Measurements from ENCODE around the gene C17orf113. TPM values are rescaled to one million over a fixed set of nuclear protein-coding genes. Genes with fewer than 3 reads are reported as not detected.

Gene C17orf113
- total RNA-seq, 1 experiment from 2014 or later = 0.74 TPM

DNA sequence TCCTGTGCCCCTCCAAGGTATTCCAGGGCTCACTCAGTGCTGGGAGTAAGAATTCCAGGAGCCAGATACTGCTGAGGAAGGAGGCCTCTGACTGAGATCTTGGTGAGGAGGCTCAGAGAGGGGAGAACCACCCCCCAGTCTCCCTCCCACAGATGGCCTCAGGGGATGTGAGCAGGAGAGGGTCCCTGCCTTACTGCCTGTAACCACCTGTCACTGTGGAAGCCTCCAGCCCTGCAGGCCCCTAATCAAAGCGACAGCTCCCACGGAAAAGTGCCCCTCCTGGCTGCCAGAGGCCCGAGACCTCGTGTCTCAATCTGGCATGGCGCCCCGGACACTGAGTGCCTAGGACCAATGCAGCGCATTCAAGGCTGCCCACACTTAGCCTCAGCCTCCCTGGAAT is 7.7 kb upstream of the C17orf113 start:
- peaks cover 6% of the 10 kb centered on the region; the same call in 1 of the 2 replicates for H3K4me1 ChIP-seq (ENCODE audit: control insufficient read depth, insufficient read depth, low read length)
- intact Hi-C loops (cut with micrococcal nuclease; ENCODE audit: unreplicated experiment) = no loop called here

DNA sequence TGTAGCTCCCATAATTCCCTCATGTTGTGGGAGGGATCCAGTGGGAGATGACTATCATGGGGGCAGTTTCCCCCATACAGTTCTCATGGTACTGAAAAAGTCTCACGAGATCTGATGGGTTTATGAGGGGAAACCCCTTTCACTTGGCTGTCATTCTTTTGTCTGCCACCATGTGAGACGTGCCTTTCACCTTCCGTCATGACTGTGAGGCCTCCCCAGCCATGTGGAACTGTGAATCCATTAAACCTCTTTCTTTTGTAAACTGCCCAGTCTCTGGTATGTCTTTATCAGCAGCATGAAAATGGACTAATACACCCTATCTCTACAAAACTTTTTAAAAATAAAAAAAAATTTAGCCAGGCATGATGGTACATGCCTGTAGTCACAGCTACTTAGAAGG is 6.2 kb upstream of the C17orf113 start:
- ChIA-PET CTCF (no interaction called here), POLR2A (no interaction called here)
- Histone ChIP-seq H3K27me3 (ENCODE audit: control insufficient read depth, insufficient read depth, low read length) (no peaks in the 10 kb centered on the region), H3K27ac (ENCODE audit: low read length) (no peak overlapping the region), H3K9me3 (ENCODE audit: control insufficient read depth, insufficient read depth, low read depth, low read length) (no peaks in the 10 kb centered on the region), H3K36me3 (ENCODE audit: control insufficient read depth, insufficient read depth, low read length) (no peaks in the 10 kb centered on the region), H3K4me3 (ENCODE audit: low read depth in 2 of 2, low read length in 2 of 2) (no peak overlapping the region), H3K4me1 (ENCODE audit: control insufficient read depth, insufficient read depth, low read length) (no peaks in the 10 kb centered on the region)
- in situ Hi-C loops (cut with HindIII; ENCODE audit: low pct_unique_long_range_greater_than_20kb, low sequenced_read_pairs) (no loop called here), intact Hi-C loops (cut with micrococcal nuclease; ENCODE audit: unreplicated experiment) (no loop called here)
- ATAC-seq = no peak
- TF ChIP-seq SIN3A (IDR thresholded peaks at IDR 0.05; ENCODE audit: borderline replicate concordance, insufficient read depth, low read depth, low read length) (no peak), TCF7L2 (IDR thresholded peaks at IDR 0.05; ENCODE audit: low read depth, low read length) (no peak), POLR2AphosphoS5 (IDR thresholded peaks at IDR 0.05; ENCODE audit: low read depth, low read length) (no peak)
- TF ChIP-seq, protein P1, sequence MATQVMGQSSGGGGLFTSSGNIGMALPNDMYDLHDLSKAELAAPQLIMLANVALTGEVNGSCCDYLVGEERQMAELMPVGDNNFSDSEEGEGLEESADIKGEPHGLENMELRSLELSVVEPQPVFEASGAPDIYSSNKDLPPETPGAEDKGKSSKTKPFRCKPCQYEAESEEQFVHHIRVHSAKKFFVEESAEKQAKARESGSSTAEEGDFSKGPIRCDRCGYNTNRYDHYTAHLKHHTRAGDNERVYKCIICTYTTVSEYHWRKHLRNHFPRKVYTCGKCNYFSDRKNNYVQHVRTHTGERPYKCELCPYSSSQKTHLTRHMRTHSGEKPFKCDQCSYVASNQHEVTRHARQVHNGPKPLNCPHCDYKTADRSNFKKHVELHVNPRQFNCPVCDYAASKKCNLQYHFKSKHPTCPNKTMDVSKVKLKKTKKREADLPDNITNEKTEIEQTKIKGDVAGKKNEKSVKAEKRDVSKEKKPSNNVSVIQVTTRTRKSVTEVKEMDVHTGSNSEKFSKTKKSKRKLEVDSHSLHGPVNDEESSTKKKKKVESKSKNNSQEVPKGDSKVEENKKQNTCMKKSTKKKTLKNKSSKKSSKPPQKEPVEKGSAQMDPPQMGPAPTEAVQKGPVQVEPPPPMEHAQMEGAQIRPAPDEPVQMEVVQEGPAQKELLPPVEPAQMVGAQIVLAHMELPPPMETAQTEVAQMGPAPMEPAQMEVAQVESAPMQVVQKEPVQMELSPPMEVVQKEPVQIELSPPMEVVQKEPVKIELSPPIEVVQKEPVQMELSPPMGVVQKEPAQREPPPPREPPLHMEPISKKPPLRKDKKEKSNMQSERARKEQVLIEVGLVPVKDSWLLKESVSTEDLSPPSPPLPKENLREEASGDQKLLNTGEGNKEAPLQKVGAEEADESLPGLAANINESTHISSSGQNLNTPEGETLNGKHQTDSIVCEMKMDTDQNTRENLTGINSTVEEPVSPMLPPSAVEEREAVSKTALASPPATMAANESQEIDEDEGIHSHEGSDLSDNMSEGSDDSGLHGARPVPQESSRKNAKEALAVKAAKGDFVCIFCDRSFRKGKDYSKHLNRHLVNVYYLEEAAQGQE (IDR thresholded peaks at IDR 0.05; ENCODE audit: insufficient read depth in 1 of 2, low read depth in 2 of 2, low read length in 1 of 2) = no peak
- TF ChIP-seq, protein P2, sequence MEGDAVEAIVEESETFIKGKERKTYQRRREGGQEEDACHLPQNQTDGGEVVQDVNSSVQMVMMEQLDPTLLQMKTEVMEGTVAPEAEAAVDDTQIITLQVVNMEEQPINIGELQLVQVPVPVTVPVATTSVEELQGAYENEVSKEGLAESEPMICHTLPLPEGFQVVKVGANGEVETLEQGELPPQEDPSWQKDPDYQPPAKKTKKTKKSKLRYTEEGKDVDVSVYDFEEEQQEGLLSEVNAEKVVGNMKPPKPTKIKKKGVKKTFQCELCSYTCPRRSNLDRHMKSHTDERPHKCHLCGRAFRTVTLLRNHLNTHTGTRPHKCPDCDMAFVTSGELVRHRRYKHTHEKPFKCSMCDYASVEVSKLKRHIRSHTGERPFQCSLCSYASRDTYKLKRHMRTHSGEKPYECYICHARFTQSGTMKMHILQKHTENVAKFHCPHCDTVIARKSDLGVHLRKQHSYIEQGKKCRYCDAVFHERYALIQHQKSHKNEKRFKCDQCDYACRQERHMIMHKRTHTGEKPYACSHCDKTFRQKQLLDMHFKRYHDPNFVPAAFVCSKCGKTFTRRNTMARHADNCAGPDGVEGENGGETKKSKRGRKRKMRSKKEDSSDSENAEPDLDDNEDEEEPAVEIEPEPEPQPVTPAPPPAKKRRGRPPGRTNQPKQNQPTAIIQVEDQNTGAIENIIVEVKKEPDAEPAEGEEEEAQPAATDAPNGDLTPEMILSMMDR (IDR thresholded peaks at IDR 0.05) = no peak
- BruUV-seq (replicated peaks) = no TSS peak
- no peak for DNase-seq (ENCODE audit: low read depth, low spot score)

More for the DNA sequence above, 7.7 kb upstream of the C17orf113 start:
- H3K36me3 ChIP-seq (ENCODE audit: control insufficient read depth, insufficient read depth, low read length) = no peaks in the 10 kb centered on the region
- in situ Hi-C loops (cut with HindIII; ENCODE audit: low pct_unique_long_range_greater_than_20kb, low sequenced_read_pairs) = no loop called here
- CTCF ChIA-PET = no interaction called here
- H3K27ac ChIP-seq (ENCODE audit: low read length) = no peak overlapping the region
- BruUV-seq (replicated peaks) = no TSS peak
- no peak overlapping the region for H3K4me3 ChIP-seq (ENCODE audit: low read depth in 2 of 2, low read length in 2 of 2)
- H3K27me3 ChIP-seq (ENCODE audit: control insufficient read depth, insufficient read depth, low read length) = no peaks in the 10 kb centered on the region
- H3K9me3 ChIP-seq (ENCODE audit: control insufficient read depth, insufficient read depth, low read depth, low read length) = no peaks in the 10 kb centered on the region
- POLR2A ChIA-PET = no interaction called here
- DNase-seq (ENCODE audit: low read depth, low spot score) = no peak
- no peak for ATAC-seq
- TF ChIP-seq SIN3A (IDR thresholded peaks at IDR 0.05; ENCODE audit: borderline replicate concordance, insufficient read depth, low read depth, low read length) (no peak), POLR2AphosphoS5 (IDR thresholded peaks at IDR 0.05; ENCODE audit: low read depth, low read length) (no peak), TCF7L2 (IDR thresholded peaks at IDR 0.05; ENCODE audit: low read depth, low read length) (no peak)
- TF ChIP-seq, protein P2 (IDR thresholded peaks at IDR 0.05) = no peak
- TF ChIP-seq, protein P1 (IDR thresholded peaks at IDR 0.05; ENCODE audit: insufficient read depth in 1 of 2, low read depth in 2 of 2, low read length in 1 of 2) = no peak

All from Panc1 (cell line).